ENCODE results near the gene ATF4.

Gene ATF4

GRCh38 chr22:39520226-39521105, at the start of gene ATF4:
TSS of gene ATF4 (plus strand) at chr22:39520562. CDS start at chr22:39521446, 884 bp downstream.
- H3K4me1 Mint-ChIP-seq, result peaks cover 66% of the 10 kb centered on the region

DNA sequence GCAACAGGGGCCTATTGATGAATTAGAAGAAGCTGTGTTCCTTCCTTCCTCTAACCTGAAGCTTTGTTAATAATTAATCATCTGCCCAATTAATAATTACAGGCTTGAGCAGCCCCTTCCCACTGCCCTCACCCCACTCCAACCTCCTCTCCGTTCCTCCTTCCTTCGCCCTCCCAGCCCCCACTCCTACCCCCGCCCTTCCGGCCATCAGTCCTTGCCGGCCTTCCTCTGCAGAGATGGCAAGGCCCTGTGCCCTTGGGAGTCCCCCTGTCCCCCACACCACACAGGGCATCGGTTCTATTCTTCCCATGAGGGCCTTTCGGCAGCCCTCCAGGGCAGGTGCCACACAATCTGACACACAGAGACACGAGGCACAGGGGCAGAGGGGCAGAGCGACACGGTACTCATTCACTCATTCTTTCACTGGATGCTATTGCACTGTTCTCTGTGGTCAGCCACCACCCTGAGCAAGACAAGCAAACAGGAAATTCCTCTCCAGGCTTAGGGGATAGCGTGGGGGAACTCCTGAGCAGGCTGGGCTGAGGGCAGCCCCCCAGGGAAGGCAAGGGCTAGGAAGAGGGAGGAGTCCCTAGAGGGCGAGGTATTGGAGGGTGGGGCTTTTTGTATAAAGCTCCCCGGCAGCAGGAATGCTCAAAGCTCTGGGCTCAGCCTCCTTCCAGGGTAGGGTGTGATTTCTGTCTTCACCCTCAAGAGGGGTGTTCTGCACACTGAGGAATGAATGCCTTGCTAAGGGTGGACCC, 48.8 kb upstream of the ATF4 start:
- no peak for DNase-seq
- Mint-ChIP-seq H3K9me3 (no peaks in the 10 kb centered on the region), H3K27ac (peak overlapping the region; percentile 96), H3K4me3 (peak overlapping the region; percentile 58), H3K27me3 (ENCODE audit: low read depth, poor library complexity) (peaks cover 3% of the 10 kb centered on the region), H3K36me3 (ENCODE audit: low read depth) (no peaks in the 10 kb centered on the region), H3K4me1 (peaks cover 77% of the 10 kb centered on the region)
- TF ChIP-seq CTCF (IDR thresholded peaks at IDR 0.05), result no peak

More at GRCh38 chr22:39520226-39521105, at the start of gene ATF4:
- no peak for TF ChIP-seq CTCF (IDR thresholded peaks at IDR 0.05)
- peak within 1 kb of the TSS; percentile 96 for H3K4me3 Mint-ChIP-seq
- peaks cover 7% of the 10 kb centered on the region for H3K27me3 Mint-ChIP-seq (ENCODE audit: low read depth, poor library complexity)
- peaks cover 61% of the 10 kb centered on the region for H3K36me3 Mint-ChIP-seq (ENCODE audit: low read depth)
- peak within 1 kb of the TSS; percentile 100 for H3K27ac Mint-ChIP-seq
- DNase-seq, result peak; percentile 89
- no peaks in the 10 kb centered on the region for H3K9me3 Mint-ChIP-seq

- Mint-ChIP-seq H3K27ac (no peak overlapping the region), H3K9me3 (no peaks in the 10 kb centered on the region), H3K27me3 (ENCODE audit: low read depth, poor library complexity) (peaks cover 3% of the 10 kb centered on the region), H3K4me1 (peaks cover 65% of the 10 kb centered on the region), H3K4me3 (no peak overlapping the region), H3K36me3 (ENCODE audit: low read depth) (no peaks in the 10 kb centered on the region)
- no peak for TF ChIP-seq CTCF (IDR thresholded peaks at IDR 0.05)
- no peak for DNase-seq
These were observed 47.5 kb upstream of the ATF4 start for GRCh38 chr22:39472570-39473556.

- H3K9me3 Mint-ChIP-seq, result no peaks in the 10 kb centered on the region
- peaks cover 58% of the 10 kb centered on the region for H3K4me1 Mint-ChIP-seq
- DNase-seq, result no peak
- no peak for TF ChIP-seq CTCF (IDR thresholded peaks at IDR 0.05)
- no peak overlapping the region for H3K4me3 Mint-ChIP-seq
- no peaks in the 10 kb centered on the region for H3K36me3 Mint-ChIP-seq (ENCODE audit: low read depth)
- peak overlapping the region; percentile 32 for H3K27ac Mint-ChIP-seq
- peaks cover 3% of the 10 kb centered on the region for H3K27me3 Mint-ChIP-seq (ENCODE audit: low read depth, poor library complexity)
These were observed 46.5 kb upstream of the ATF4 start for GRCh38 chr22:39473851-39474250.

- Mint-ChIP-seq H3K4me1 (peaks cover 51% of the 10 kb centered on the region), H3K27me3 (ENCODE audit: low read depth, poor library complexity) (peaks cover 3% of the 10 kb centered on the region), H3K4me3 (no peak overlapping the region), H3K9me3 (no peaks in the 10 kb centered on the region), H3K27ac (no peak overlapping the region), H3K36me3 (ENCODE audit: low read depth) (no peaks in the 10 kb centered on the region)
- no peak for TF ChIP-seq CTCF (IDR thresholded peaks at IDR 0.05)
- no peak for DNase-seq
These were observed 45.8 kb upstream of the ATF4 start for GRCh38 chr22:39474351-39475111.

All from nephron progenitor cell (in vitro differentiated cells).